NCI-H2029 treated with DMSO at 0.1 percent for 48 hours (cell line): ENCODE data around the gene FBLN7.

ENCODE experiments used
- DNase-seq: peaks from one replicate; lab custom pipeline; 2025; lab: John Stamatoyannopoulos, UW

The FBLN7 gene

GRCh38 chr2:112140899-112141625 lies 2.9 kb downstream of the FBLN7 start:
- no peak for DNase-seq

- DNase-seq, result peak; percentile 84
Measured at GRCh38 chr2:112141626-112142007, 3.4 kb downstream of the FBLN7 start.

GRCh38 chr2:112142525-112143078 lies 4.4 kb downstream of the FBLN7 start:
- DNase-seq, result no peak

- no peak for DNase-seq
Measured at GRCh38 chr2:112143150-112143549, 5.0 kb downstream of the FBLN7 start.

- DNase-seq, result no peak
Measured at GRCh38 chr2:112144966-112145365, 6.8 kb downstream of the FBLN7 start.

GRCh38 chr2:112147382-112148168 lies 9.4 kb downstream of the FBLN7 start:
- DNase-seq, result no peak

- no peak for DNase-seq
Measured at GRCh38 chr2:112148477-112148876, 10.3 kb downstream of the FBLN7 start.

- no peak for DNase-seq
Measured at GRCh38 chr2:112149194-112149593, 11.0 kb downstream of the FBLN7 start.

- no peak for DNase-seq
Measured at GRCh38 chr2:112149866-112150435, 11.8 kb downstream of the FBLN7 start.

- DNase-seq, result no peak
Measured at GRCh38 chr2:112150447-112150846, 12.3 kb downstream of the FBLN7 start.

- no peak for DNase-seq
Measured at GRCh38 chr2:112150851-112151250, 12.7 kb downstream of the FBLN7 start.

- DNase-seq, result no peak
Measured at GRCh38 chr2:112151271-112151670, 13.1 kb downstream of the FBLN7 start.

GRCh38 chr2:112151701-112152440 lies 13.7 kb downstream of the FBLN7 start:
- DNase-seq, result no peak

- DNase-seq, result no peak
Measured at GRCh38 chr2:112152476-112153178, 14.4 kb downstream of the FBLN7 start.

GRCh38 chr2:112153179-112153490 lies 14.9 kb downstream of the FBLN7 start:
- no peak for DNase-seq

- no peak for DNase-seq
Measured at GRCh38 chr2:112153501-112153900, 15.3 kb downstream of the FBLN7 start.

GRCh38 chr2:112154246-112155117 lies 16.3 kb downstream of the FBLN7 start:
- no peak for DNase-seq

- no peak for DNase-seq
Measured at GRCh38 chr2:112155331-112156151, 17.4 kb downstream of the FBLN7 start.

- no peak for DNase-seq
Measured at GRCh38 chr2:112156152-112156986, 18.2 kb downstream of the FBLN7 start.
